Measurements from ENCODE around the gene HS6ST1. TPM values are rescaled to one million over a fixed set of nuclear protein-coding genes. Genes with fewer than 3 reads are reported as not detected.
"Not testable (repeated sequence)": the region's sequence is repeated elsewhere in the genome, so short reads cannot be mapped to it uniquely, and the experiment has no call there.

Gene HS6ST1
- total RNA-seq, 1 donor from 2014 or later, result 27.1 TPM

- peak; percentile 86 for DNase-seq
Measured at GRCh38 chr2:128321784-128322714, 3.4 kb upstream of the HS6ST1 start.

- DNase-seq, result no peak
Measured at GRCh38 chr2:128320906-128321771, 2.5 kb upstream of the HS6ST1 start.

- no peak for DNase-seq
Measured at GRCh38 chr2:128320192-128320905, 1.7 kb upstream of the HS6ST1 start.

- DNase-seq, result no peak
Measured at GRCh38 chr2:128319631-128320191, 1.0 kb upstream of the HS6ST1 start.

GRCh38 chr2:128318245-128318644 lies 423 bp downstream of the HS6ST1 start:
- DNase-seq, result peak; percentile 32

DNA sequence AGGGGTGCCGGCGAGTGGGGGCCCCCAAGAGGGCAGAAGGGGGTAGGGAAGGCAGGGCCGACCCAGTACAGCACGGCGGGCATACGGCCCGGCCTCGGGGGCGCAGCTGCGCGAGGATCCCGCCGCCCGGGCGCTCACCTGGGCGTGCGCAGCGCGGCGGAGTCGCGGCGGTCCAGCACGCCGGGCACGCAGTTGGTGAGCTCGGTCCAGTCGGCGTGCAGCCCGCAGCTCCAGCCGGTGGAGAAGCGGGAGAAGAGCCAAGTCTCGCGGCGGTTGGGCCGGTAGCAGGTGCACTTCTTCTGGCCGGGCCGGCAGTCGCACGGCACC lies 806 bp downstream of the HS6ST1 start:
- not testable (repeated sequence) for DNase-seq

DNA sequence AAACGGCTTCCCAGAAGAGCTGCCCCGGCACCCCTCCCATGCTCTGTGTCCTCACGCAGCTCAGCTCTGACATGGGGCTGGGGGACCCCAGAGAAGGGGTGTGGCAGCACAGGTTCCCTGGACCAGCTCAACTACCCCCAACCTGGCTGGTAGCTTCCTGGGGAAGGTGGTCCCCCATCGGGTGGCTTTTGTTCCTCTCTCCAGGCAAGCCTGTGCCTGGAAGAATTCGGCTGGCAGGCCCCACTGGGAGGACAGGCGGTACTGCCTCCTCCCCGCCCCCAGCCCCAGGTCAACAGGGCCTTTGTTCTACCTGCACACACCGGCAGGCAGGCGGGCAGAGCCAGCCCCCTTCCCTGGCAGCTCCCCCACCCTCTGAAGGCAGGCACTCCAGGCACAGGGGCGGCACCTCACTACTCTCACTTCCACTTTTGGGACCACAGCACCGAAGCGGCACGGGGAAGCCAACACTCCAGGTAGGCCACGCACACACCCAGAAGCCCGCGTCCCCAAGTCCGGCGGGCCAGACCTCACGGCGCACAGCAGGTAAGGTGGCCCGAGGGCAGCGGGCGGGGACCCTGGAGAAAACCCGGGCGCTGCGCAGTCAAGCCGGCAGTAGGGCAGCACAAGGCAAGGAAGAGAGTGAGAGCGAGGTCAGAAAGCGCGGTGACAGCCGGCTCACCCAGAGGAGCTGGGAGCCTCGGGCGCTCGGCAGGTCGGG lies 1.3 kb downstream of the HS6ST1 start:
- peak; percentile 21 for DNase-seq

- DNase-seq, result no peak
Measured at GRCh38 chr2:128316777-128317180, 1.9 kb downstream of the HS6ST1 start.

DNA sequence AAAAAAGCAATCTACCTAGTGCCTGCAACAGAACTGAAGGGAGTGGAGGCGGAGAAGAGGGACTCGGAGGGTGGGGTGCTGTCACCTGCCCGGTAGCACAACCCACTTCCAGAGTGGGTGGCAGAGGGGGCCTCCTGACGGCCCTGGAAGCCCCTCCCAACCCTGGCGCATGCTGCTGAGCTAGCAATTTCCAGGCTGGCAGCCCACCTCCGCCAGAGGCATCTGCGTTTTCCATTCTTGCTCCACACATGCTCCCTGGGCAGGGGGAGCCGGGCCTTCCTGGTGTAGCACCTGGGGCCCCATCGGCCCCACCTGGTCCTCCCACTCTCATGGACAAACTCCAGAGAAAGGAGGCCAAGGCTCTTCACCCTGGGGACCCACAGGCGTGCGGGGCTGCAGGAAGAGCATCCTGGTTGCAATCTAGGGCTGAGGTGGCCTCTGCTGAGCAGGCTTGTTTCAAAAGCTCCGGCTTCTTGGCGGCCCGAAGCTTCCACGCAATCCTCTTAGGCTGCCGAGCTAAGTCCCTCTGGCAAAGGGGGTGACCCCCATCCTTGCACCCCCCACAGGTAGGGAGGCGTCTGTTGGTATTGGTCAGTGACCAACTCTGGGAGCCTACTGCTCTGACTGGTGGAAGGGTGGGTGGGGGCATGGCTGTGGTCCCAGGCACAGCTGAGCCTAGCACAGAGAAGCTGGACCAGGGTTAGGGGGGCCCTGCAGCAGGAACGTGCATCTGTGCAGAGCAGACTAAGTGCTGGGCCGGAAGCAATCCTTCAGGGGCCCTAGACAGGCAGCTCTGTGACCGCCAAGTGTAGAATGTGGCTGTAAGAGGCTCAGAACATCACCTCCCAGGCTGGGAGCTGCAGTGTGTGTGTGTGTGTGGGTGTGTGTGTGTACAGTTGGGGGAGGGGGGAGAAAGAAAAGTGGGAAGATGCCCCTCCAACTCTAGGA lies 2.6 kb downstream of the HS6ST1 start:
- DNase-seq, result no peak

DNA sequence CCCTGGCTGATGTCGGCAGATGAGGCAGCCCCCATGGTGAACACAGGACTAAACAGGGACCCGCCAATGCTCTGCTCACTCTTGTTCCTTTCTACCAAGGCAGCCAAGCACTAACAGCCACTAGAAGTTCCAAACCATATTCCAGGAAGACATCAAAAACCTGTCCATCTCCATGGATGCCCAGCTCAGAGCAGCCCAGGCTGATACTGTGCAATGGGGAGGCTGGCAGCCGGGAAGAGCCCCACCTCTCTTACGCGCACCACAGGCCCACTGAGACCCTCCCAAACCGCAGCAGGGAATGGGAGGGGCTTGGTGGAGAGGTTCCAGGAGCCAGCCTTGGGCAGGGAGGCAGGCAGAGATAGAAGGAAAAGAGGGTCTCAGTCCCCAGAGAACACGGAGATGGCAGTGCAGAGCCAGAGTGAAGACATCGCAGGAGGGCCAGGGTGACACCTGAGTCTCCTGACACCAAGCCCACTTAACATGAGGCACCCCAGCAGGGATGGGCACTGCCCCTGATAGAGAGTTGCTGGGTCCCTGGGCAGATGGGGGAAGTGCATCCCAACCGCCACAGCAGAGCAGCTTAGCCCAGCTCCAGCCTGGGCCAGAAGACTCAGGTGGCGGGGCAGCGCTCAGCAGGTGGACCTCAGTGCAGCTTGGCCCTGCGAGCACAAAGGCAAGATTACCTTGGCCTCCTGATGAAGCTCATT lies 3.4 kb downstream of the HS6ST1 start:
- no peak for DNase-seq

GRCh38 chr2:128314348-128315121 lies 4.1 kb downstream of the HS6ST1 start:
- DNase-seq, result no peak

GRCh38 chr2:128313931-128314347 lies 4.7 kb downstream of the HS6ST1 start:
- no peak for DNase-seq

- peak; percentile 42 for DNase-seq
Measured at GRCh38 chr2:128313091-128313836, 5.4 kb downstream of the HS6ST1 start.

- no peak for DNase-seq
Measured at GRCh38 chr2:128312411-128312810, 6.3 kb downstream of the HS6ST1 start.

DNA sequence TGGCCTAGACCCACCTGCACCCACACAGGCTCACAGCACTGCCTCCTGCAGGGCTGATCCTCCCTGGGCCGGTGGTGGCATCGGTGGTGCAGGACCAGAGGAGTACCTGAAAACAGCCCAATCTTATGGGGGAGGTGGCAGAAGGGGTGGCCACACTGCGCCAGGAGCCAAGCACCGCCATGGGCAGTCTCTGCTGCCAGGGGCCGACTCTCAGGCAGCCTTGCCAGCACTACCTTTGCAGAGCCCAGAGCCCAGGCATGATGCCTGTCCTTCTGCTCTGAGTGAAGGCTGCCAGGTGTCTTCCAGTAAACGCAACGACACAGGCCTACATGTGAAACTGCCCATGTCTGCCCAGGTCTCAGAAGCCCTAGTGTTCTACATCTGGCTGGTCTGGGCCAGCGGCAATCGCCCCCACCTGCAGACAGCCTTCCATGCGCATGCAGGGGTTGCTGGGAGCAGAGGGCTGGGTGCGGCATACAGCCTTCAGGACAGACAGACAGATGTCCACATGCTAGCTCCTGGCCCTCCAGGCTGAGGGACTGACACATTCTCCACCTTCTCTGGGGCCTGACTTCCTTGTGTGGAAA lies 6.8 kb downstream of the HS6ST1 start:
- no peak for DNase-seq

DNA sequence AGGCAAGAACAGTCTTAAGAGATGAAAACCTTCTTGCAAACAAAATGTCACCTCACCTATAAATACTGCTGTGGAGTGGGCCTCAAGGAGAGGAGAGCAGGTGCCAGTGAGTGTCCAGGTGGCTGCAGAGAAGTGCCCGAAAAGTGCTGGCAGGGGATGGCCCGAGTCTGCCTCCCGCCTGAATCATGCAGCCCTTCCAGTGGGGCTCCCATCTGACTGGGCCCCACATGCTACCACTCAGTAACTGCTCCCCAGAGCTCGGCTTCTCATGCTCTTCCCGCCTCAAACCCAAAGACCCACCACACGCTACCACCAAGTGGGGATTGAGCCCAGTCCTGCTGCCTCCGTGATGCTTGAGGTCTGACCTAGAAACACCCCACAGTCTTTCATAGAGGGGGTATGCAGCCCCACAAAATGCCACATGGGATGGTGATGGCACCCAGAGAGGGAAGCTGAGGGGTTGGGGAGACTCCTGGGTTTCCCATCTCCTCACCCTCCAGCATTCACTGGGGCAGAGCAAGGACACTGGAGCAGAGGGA lies 7.4 kb downstream of the HS6ST1 start:
- no peak for DNase-seq

DNA sequence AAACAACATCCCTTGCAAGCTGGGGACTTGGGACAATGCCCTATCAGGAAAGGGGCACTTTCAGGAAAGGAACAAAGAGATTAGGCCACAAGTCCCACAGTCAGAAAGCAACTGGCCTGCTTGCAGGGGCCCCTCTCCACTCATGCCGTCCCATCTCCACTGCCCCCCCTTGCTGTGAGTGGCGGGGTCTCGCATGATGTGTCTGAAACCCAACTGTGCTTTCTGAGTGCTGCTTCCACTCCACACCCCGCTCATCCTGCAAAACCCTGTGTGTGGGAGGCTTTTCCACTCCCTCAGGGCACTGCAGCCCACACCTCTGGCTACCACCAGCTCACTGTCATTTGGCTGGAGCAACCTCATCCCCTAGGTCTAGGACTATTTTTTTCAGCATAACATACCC lies 7.9 kb downstream of the HS6ST1 start:
- DNase-seq, result no peak

All from dermis blood vessel endothelial cell (primary cell).